K562 (cell line): ENCODE measurements around the gene OTOP3. TPM values are rescaled to one million over a fixed set of nuclear protein-coding genes. Genes with fewer than 3 reads are reported as not detected.

Experiments used
- ARID1B ChIP-seq: fragments of 450-650 bp; IDR thresholded peaks from 2 replicates; pipeline ENCODE4 v1.6.1; 2016; ENCODE audit warnings: antibody characterized with exemption, mild to moderate bottlenecking, inconsistent platforms
- ASH1L ChIP-seq: fragments of 450-650 bp; IDR thresholded peaks from 2 replicates; pipeline ENCODE4 v1.6.1; 2018; ENCODE audit warnings: borderline replicate concordance, mild to moderate bottlenecking, low read depth; ENCODE audit not compliant: partially characterized antibody
- EGR1 ChIP-seq: fragments of 450-650 bp; conservative IDR thresholded peaks from 2 replicates; pipeline ENCODE4 v1.6.1; 2017; ENCODE audit warnings: mild to moderate bottlenecking
- EP300 ChIP-seq: IDR thresholded peaks from 2 replicates; pipeline ENCODE4 v1.6.1; 2012; ENCODE audit warnings: low read length, improper control_type of control experiment
- ERF ChIP-seq: fragments of 450-650 bp; formaldehyde crosslinking; IDR thresholded peaks from 2 replicates; pipeline ENCODE4 v1.4.0; 2020; ENCODE audit warnings: mild to moderate bottlenecking, mixed read lengths
- GATA2 ChIP-seq: sonication (generic); formaldehyde crosslinking; IDR thresholded peaks from 2 replicates; pipeline ENCODE4 v1.4.0; 2020; ENCODE audit warnings: mild to moderate bottlenecking, missing genetic modification reagents
- HDAC2 ChIP-seq: fragments of 450-650 bp; IDR thresholded peaks from 2 replicates; pipeline ENCODE4 v1.6.1; 2016; ENCODE audit warnings: mild to moderate bottlenecking
- L3MBTL2 ChIP-seq: fragments of 450-650 bp; IDR thresholded peaks from 2 replicates; pipeline ENCODE4 v1.6.1; 2016; ENCODE audit warnings: mild to moderate bottlenecking, moderate library complexity
- LEF1 ChIP-seq: fragments of 450-650 bp; IDR thresholded peaks from 2 replicates; pipeline ENCODE4 v1.6.1; 2016; ENCODE audit warnings: mild to moderate bottlenecking
- MAFG ChIP-seq: fragments of 450-650 bp; conservative IDR thresholded peaks from 2 replicates; pipeline ENCODE4 v1.6.1; 2016; ENCODE audit warnings: missing genetic modification characterization, missing compliant biosample characterization
- MEF2A ChIP-seq: IDR thresholded peaks from 2 replicates; pipeline ENCODE4 v1.6.1; 2011; ENCODE audit warnings: low read depth, mild to moderate bottlenecking, low read length, moderate library complexity; ENCODE audit not compliant: control insufficient read depth
- MEF2D ChIP-seq: conservative IDR thresholded peaks from 2 replicates; pipeline ENCODE4 v1.6.1; 2016; ENCODE audit warnings: low read depth, missing genetic modification characterization, missing compliant biosample characterization
- MYC ChIP-seq, 2 experiments: fragments of 250-450 bp in 1 of 2; sonication (Bioruptor Pico) in 1 of 2; IDR thresholded peaks; 2 replicates each; pipeline versions ENCODE4 v1.5.1 to v1.6.1; 2012 to 2021; ENCODE audit warnings: low read depth in 2 of 2, borderline replicate concordance in 1 of 2, improper control_type of control experiment in 1 of 2, low read length in 1 of 2, mild to moderate bottlenecking in 1 of 2, moderate library complexity in 1 of 2
- NR2C1 ChIP-seq, 2 experiments: fragments of 450-650 bp; IDR thresholded peaks; 2 replicates each; pipeline ENCODE4 v1.6.1; 2017; ENCODE audit warnings: mild to moderate bottlenecking in 2 of 2, antibody characterized with exemption in 1 of 2, inconsistent platforms in 1 of 2, missing compliant biosample characterization in 1 of 2, missing genetic modification characterization in 1 of 2
- RNF2 ChIP-seq: sonication (generic); IDR thresholded peaks from 2 replicates; pipeline ENCODE4 v1.6.1; 2016
- TRIM24 ChIP-seq, 2 experiments: fragments of 450-650 bp; IDR thresholded peaks; 2 replicates each; pipeline ENCODE4 v1.6.1; 2016
- VEZF1 ChIP-seq: fragments of 200-800 bp; sonication (Bioruptor generic); IDR thresholded peaks from 2 replicates; pipeline ENCODE4 v1.6.1; 2017; ENCODE audit warnings: missing genetic modification characterization, missing compliant biosample characterization
- ZBTB11 ChIP-seq, 3 experiments: fragments of 200-800 bp in 1 of 3; fragments of 250-450 bp in 1 of 3; fragments of 450-650 bp in 1 of 3; sonication (Bioruptor Pico) in 1 of 3; sonication (Bioruptor generic) in 1 of 3; formaldehyde crosslinking in 1 of 3; IDR thresholded peaks; 2 replicates each; pipeline versions ENCODE4 v1.6.1 to v1.8.0; 2016 to 2022; ENCODE audit warnings: mild to moderate bottlenecking in 2 of 3, missing genetic modification characterization in 2 of 3, missing compliant biosample characterization in 1 of 3, moderate library complexity in 1 of 3
- ZBTB7A ChIP-seq: IDR thresholded peaks from 2 replicates; pipeline ENCODE4 v1.6.1; 2011; ENCODE audit warnings: low read depth, mild to moderate bottlenecking, low read length, moderate library complexity, borderline replicate concordance; ENCODE audit not compliant: control insufficient read depth
- ZFX ChIP-seq: sonication (generic); formaldehyde crosslinking; IDR thresholded peaks from 2 replicates; pipeline ENCODE4 v1.8.0; 2022; ENCODE audit warnings: mild to moderate bottlenecking, missing genetic modification reagents, moderate library complexity
- polyA plus RNA-seq, 8 experiments: library from polyadenylated mRNA; depleted of rRNA in 4 of 8; stranded (reverse) in 5 of 8; unstranded in 3 of 8; fragments of >200 nt; fragmentation: Nextera tagmentation in 2 of 8; fragmentation: Illumina TruSeq in 1 of 8; extraction: Ambion mirVana in 2 of 8; extraction: Trizol in 1 of 8; gene quantifications; 2 replicates each; pipeline versions ENCODE4 v1.2.1 to v1.2.3, GENCODE V29; 2011 to 2014; ENCODE audit warnings: inconsistent platforms in 1 of 8, missing spikeins in 1 of 8
- total RNA-seq, 7 experiments: library from RNA; depleted of rRNA in 6 of 7; stranded (reverse); fragments of >200 nt in 6 of 7; fragmentation: Illumina TruSeq in 2 of 7; extraction: Trizol in 2 of 7; gene quantifications; 2 replicates each; pipeline versions ENCODE4 v1.2.1 to v1.2.3, GENCODE V29; 2011 to 2021; ENCODE audit warnings: low replicate concordance in 1 of 7

The OTOP3 gene
- total and polyA plus RNA-seq, 9 of the 15 experiments (the other 6 are each of a cell fraction or from before 2014, with no cell fraction given), result not detected

- peak; percentile 72 for TF ChIP-seq ARID1B
- no peak for TF ChIP-seq ERF (CRISPR knock-in tag)
- TF ChIP-seq ZBTB11 (CRISPR knock-in tag; IDR thresholded peaks at IDR 0.05), result no peak
- 0 out of 2 replicates have a peak, but pooled peaks have one; percentile 17 for TF ChIP-seq ZBTB7A
- no peak for TF ChIP-seq ASH1L
- TF ChIP-seq MEF2A, result no peak
- peak; percentile 27; the same call in 1 of the 2 replicates for TF ChIP-seq RNF2
- TF ChIP-seq L3MBTL2, result 0 out of 2 replicates have a peak, but pooled peaks have one; percentile 39
- TF ChIP-seq MEF2D (tag), result 0 out of 2 replicates have a peak, but pooled peaks have one; percentile 15
- TF ChIP-seq MYC (IDR thresholded peaks at IDR 0.05; ENCODE audit: low read depth, low read length), result no peak
- peak; percentile 60; the same call in 1 of the 2 replicates for TF ChIP-seq MYC (CRISPR knock-in tag; IDR thresholded peaks at IDR 0.05; ENCODE audit: borderline replicate concordance, low read depth)
- TF ChIP-seq TRIM24 (IDR thresholded peaks at IDR 0.05), result 0 out of 4 replicates have a peak, but pooled peaks of 1 of the 2 experiments have one; percentile 12
- no peak for TF ChIP-seq NR2C1 (IDR thresholded peaks at IDR 0.05)
- TF ChIP-seq NR2C1 (tag; IDR thresholded peaks at IDR 0.05), result 0 out of 2 replicates have a peak, but pooled peaks have one; percentile 19
- TF ChIP-seq LEF1, result peak; percentile 75
- TF ChIP-seq GATA2 (CRISPR knock-in tag), result peak; percentile 29; the same call in 1 of the 2 replicates
- TF ChIP-seq MAFG, result no peak
- TF ChIP-seq VEZF1, result peak; percentile 74
- 0 out of 2 replicates have a peak, but pooled peaks have one; percentile 48 for TF ChIP-seq HDAC2
- TF ChIP-seq EP300, result peak; percentile 57
- TF ChIP-seq ZFX (CRISPR knock-in tag), result no peak
- peak; percentile 91 for TF ChIP-seq EGR1
Observed at GRCh38 chr17:74979408-74980146, 43.9 kb downstream of the OTOP3 start (continued).
